HG03571 (cell line): ENCODE data around the gene TAGAP.
"Not testable (repeated sequence)": the region's sequence is repeated elsewhere in the genome, so short reads cannot be mapped to it uniquely, and the experiment has no call there.

Experiments
- ATAC-seq: cut with Tn5 transposase; IDR thresholded peaks from one replicate; pipeline ENCODE4 v1.9.1; 2021; ENCODE audit not compliant: unreplicated experiment

Gene TAGAP

DNA sequence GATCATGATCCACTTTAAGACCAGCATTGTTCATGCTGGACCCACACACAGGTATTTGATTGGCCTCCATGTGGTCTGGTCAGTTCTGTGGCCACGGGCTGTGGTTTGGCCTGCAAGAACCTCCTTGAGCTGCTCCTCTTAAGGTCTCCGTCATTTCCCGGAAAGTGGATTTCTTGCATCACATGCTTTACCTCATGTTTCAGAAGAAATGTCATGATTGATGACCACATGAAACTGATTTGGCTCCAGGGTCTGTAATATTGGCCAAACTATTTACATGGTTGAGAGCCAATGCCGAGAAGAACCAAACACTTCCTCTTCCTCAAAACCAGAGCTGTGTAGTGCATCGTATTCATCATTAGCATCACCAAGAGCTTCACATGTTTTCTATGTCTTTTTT, 31.6 kb downstream of the TAGAP start:
- ATAC-seq: no peak

DNA sequence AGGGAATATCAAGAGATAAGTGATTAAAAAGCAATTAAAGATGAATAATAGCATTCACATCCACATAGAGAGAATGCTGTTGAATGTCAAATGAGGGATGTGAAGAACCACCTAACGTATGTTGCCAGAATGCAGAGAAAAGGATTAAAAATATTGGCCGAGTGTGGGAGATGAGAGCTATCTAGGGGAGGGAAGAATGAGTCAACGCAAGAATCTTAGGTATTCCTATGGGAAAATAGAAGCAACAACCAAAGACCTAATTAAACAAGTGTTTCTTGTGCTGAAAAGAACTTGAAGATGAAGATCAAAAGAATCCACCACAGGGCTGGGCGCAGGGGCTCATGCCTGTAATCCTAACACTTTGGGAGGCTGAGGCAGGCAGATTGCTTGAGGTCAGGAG, 32.6 kb downstream of the TAGAP start:
- ATAC-seq: no peak

DNA sequence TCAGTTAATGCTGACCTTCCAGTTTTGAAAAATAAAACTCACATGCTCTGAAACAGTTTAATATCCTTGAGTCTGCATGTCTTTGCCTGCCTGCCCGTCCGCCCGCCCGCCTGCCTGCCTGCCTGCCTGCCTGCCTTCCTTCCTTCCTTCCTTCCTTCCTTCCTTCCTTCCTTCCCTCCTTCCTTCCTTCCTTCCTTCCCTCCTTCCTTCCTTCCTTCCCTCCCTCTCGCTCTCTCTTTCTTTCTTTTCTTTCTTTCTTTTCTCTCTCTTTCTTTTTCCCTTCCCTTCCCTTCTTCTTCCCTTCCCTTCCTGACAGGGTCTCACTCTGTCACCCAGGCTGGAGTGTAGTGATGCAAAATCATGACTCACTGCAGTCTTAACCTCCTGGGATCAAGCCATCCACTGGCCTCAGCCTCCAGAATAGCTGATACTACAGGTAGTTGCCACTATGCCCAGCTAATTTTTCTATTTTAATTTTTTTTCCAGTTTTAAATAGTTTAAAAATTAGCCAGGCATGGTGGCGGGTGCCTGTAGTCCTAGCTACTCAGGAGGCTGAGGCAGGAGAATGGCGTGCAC, 34.7 kb downstream of the TAGAP start:
- not testable (repeated sequence) for ATAC-seq

DNA sequence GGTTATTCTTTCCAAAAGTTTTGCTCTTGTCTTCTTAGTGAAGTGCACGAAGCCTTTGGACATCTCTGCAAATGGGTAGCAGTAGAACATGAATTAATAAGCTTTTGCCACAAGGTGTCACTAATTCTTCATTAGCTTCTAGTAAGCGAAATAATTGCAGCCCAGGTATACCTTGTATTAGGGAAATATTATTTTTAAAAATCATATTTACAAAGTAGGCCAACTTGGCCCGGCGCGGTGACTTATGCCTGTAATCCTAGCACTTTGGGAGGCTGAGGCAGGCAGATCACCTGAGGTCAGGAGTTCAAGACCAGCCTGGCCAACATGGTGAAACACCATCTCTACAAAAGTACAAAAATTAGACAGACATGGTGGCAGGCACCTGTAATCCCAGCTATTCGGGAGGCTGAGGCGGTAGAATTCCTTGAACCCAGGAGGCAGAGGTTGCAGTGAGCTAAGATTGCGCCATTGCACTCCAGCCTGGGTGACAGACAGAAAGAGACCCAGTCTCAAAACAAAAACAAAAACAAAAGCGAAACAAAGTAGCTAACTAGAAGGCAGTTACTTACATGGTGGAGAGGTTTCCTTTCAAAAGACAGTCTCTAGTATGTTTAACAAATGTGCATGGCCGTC, 36.0 kb downstream of the TAGAP start:
- peak; percentile 68 for ATAC-seq

DNA sequence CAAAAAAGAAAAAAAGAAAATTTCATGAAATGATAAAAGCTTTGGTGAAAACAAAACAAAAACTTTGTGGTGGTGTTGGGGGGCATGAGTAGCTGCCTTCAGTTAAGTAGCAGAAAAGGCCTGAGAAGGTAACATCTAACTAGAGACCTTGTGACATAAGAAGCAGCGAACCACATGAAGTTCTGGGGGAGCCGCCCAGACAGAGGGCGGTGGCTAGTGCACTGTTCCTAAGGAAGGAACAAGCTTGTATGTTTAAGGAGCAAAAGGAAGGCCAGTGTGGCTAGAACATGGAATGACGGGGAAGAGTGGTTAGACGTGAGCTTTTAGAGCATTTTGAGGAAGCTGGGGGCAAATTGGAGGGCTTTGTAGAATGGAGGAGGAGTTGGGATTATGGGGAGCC, 37.3 kb downstream of the TAGAP start:
- ATAC-seq: no peak

DNA sequence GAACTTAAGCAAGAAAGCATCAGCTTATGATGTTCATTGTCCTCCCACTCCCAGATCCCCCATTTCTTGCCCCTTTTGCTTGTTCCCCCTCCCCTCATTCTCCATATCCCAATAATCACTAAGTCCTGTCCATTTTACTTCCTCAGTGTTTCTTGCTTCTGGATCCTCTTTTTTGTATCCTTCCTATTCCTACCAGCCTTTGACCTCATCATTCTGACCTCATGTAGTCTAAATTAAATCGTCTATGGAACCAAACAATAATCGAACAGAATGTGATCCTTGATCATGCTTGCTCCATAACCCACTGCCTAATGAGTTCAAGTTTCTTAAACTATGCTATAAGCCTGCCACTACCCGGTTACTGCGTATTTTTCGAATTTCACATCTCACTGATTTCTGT, 39.4 kb downstream of the TAGAP start:
- no peak for ATAC-seq

DNA sequence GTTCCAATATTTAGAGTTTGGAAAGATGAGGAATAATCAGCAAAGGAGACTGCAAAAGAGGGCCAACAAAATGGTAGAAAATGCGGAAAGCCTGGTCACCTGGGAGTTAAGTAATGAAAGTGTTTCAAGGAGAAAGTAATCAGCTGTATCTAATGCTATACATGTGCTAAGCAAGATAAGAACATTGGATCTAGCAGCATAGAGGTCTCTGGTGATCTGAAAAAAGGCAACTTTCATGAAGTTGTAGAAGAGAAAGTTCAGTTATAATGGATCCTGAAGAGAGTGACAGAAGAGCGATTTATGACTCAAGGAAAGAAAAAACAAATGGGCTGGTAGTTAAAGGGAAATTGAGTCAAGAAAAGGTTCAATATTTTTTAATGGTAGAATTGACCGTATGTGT, 40.2 kb downstream of the TAGAP start:
- ATAC-seq: no peak

DNA sequence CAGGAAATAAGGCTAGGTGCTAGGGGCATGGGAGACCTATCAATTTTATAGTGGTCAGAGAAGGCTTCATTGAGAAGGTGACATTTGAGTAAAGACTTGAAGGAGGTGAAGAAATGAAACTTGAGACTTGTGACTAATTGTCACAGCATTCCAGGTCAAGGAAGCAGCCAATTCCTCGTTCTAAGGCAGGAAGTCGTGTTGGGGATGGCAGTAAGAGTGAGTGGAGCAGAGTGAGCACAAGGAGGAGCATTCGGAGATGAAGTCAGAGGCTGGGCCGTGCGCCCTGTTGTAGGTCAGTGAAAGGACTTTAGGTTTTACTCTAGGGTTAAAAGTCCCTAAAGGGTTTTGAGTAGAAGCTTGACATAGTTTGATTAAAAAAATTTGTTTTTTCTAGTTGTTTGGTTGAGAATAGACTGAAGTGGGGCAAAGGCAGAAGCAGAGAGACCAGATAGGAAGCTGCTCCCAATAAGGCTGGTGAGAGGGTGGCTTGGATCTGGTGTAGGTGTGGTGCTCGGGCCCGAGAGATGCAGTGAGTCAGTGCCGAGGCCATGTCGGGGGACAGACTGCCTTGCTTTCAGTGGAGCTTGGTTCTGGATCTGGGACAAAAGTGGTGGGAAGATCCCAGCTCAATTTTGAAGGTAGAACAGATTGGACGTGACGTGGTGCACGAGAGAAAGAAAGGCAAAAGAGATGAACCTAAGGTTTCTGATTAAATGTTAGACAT, 42.2 kb downstream of the TAGAP start:
- no peak for ATAC-seq

DNA sequence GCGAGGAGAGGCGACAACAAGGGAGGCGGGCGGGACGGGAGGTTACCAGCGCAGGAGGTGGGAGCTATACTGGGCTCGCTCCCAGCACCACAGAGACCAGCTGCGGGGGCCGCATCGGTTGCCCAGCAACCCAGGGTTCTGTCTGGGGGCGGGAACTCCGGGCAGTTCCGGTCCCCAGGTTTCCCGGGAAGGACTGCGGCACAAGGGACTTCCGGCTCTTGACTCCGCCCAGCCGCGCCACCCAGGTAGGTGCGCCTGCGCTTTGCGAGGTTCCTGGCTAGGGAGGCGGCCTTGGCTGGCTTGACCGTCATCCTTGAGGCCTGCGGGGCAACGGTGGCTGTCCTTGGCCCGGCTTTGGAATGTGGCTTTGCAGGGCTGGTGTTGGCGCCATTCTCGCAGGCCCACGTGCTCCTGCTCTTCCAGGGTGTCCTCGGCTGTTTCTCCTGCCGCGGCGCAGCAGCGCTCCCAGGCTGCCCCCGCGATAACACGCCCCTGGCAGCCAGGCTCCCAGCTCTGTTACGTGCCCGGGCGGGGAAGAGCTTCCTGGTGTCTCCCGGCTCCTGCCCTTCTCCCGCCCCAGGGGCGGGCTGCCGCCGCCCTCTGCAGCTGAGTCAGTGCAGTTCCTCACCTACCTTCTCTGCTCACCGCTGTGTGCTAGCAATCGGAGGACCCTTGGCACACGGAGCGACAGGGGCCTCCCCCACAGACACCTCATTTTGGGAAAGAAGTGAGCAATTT, 45.0 kb downstream of the TAGAP start, which contains the start of gene RSPH3:
Gene RSPH3 (minus strand): TSS at position 537 of the 738 bp plus-strand sequence. CDS start 652 bp downstream, outside the sequence.
- peak; percentile 95 for ATAC-seq

DNA sequence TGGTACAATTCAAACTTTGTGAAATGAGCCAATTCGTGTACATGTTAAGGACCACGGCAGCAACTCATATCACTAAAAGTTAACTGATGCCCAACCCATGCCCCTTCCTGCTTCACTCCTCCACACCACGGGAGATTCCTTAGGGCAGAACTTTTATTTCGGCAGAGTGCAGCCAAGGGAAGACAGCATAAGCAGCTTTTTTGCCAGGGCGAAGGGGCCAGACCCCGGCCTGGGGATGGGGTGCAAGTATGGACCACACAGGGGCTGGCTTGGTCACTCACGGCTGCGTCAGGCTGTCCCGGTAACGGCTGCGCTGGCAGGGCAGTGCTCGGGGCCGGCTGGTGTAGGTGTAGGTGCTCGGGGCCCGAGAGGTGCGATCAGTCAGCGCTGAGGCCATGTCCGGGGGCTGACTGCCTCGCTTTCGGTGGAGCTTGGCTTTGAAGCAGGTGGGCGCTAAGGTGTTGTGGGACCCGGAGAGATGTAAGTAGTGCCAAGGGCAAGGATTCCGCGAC, 45.6 kb downstream of the TAGAP start:
- ATAC-seq: peak; percentile 27

DNA sequence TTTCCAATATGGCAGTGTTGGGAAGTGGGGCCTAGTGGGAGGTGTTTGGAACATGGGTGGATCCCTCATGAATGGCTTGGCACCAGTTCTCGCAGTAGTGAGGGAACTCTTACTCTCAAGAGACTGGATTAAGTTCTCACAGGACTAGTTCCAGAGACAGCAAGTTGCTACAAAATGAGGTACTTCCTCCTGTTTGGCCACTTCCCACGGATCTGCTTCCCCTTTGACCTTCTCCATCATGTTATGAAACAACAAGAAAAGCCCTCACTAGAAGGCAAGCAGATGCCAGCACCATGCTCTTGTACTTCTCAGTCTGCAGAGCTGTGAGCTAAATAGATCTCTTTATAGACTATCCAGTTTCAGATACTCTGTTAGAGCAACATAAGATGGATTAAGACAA, 47.9 kb downstream of the TAGAP start:
- ATAC-seq: no peak

DNA sequence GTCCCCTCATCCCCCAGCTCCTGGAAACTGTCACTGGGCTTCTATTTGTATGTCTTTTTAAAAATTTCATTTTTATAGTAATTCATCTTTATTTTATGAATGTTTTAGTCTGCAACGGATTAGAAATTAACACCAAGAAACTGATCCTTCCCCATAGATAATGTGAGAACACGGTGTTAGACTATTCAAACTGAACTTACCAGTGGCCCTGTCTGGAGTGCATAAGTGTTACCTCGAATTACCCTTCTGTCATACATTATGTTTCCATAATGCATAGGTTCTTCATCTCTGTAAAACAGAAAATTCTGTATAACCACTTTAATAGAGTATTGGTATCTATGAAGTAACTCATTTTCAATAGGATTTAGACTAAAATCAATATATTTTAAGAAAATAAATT, 51.2 kb downstream of the TAGAP start:
- no peak for ATAC-seq

DNA sequence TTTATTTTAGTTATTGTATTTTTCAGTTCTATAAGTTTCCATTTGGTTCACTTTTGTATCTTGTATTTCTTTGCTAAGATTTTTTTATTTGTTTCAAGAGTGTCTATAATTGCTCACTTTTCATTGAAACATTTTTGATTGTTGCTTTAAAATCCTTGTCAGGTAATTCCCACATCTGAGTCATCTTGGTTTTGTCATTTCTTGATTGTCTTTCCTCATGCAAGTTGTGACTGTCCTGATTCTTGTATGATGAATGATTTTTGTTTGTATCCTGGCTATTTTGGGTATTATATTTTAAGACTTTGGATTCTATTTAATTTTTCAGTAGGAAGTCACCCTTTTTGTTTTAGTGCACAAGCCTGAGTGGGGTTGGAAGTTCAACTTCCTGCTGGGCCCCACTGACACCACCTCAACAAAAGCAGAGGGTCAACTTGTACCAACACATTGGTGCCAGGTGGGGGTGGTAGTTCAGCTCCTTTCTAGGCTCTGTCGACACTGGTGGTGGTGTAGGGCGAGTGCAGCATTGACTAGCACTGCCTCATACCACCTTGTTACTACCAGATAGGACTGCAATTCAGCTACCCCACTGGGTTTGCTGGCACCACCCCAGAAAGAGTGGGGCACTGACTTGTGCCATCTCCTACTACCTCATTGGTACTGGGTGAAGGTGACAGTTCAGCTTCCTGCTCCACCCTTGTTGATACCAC, 53.6 kb downstream of the TAGAP start:
- ATAC-seq: no peak

DNA sequence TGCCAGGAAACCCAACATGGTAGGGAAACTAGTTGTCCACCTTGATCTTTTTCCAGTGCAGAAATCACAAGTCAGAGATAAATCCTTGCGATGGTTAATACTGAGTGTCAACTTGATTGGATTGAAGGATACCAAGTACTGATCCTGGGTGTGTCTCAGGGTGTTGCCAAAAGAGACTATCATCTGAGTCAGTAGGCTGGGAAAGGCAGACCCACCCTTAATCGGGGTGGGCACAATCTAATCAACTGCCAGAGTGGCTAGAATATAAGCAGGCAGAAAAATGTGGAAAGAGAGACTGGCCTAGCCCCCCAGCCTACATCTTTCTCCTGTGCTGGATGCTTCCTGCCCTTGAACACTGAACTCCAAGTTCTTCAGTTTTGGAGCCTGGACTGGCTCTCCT, 55.1 kb downstream of the TAGAP start:
- not testable (repeated sequence) for ATAC-seq

DNA sequence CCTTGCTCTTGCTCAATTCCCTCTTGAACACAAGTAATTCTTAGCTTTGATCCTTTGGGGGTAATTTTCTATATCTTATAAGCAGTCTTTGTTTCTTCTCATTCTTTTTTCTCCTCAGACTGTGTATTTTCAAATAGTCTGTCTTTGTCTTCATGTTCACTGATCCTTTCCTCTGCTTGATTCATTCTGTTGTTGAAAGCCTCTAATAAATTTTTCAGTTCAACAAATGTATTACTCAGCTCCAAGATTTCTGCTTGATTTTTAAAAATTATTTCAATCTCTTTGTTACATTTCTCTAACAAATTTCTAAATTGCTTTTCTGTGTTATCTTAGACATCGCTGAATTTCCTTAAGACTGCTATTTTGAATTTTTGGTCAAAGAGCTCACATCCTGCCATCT, 56.3 kb downstream of the TAGAP start:
- ATAC-seq: no peak

DNA sequence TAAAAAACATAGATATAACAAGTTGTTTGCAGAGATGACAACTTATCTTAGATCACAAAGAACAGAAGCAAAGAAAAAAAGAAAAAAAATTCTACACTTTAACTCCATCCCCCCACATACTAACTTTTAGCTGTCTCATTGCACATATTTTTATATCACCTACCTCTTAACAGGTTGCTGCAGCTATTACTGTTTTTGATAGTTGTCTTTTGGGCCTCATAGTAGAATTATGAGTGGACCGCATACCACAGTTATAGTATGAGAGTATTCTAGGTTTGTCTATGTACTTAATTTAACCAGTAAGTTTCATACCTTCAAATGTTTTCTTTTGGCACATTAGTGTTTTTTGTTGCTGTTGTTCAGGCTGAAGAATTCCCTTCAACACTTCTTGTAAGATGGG, 57.1 kb downstream of the TAGAP start:
- ATAC-seq: no peak
